Dedifferentiated amniotic fluid mesenchymal stem cell (primary cell): ENCODE data around the gene PPP2R2D.
A peak's percentile ranks its signal among the peaks of the same experiment; 100 is the strongest.
"Not testable (repeated sequence)": the region's sequence is repeated elsewhere in the genome, so short reads cannot be mapped to it uniquely, and the experiment has no call there.

Experiments
- DNase-seq: peaks from one replicate; pipeline ENCODE4 v3.0.0-alpha.2; 2016; ENCODE audit errors: extremely low spot score

Gene PPP2R2D

DNA sequence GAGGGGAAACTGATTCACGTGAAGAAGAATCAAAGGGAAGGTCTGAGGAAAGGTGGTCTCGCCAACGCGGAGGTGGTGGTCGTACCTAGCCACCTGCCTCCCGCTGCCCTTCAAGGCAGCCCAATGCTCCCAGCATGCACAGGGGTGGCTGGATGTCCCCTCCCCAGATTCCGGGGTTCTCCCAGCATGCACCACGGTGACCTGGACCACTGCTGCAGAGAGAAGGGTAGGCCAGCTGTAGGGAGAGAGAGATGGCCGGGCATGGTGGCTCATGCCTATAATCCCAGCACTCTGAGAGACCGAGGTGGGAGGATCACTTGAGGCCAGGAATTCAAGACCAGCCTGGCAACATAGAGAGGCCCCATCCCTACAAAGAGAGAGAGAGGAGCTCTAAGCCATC lies 32.4 kb upstream of the PPP2R2D start:
- no peak for DNase-seq

DNA sequence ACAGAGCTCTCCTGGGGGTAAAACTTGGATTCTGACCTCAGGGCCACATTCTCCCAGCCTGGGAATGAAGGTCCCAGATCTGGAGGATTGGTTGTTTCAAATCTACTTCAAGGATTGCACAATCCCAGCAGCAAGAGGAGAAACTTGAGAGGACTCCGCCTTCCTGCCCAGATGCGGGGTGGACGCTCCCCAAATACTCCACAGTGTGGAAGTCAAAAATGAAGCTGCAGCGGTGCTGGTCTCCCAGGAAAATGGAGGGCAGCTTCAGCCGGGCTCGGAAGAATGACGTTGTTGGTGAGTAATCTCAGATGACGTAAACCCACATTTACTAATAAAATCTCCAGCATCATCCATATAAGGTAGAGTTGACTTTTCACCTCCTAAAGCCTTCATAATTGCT lies 31.5 kb upstream of the PPP2R2D start:
- no peak for DNase-seq

DNA sequence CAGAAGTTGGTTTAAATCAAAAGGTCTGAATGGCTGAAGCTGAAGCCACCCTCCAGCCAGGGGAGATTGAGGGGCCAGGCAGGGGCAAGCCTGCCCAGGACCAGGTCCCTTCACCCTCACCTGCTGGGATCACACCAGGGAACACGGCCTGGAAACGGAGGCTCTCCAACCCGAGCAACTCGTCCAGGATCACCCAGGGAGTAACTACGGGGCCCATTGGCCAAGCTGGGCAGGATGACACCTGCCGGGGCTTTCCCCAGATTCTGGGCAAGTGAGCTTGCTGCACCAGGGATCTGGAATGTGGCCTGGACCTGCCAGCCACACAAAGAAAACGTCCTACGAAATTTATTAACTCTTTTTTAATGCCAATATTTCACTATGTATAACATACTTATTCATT lies 30.4 kb upstream of the PPP2R2D start:
- no peak for DNase-seq

DNA sequence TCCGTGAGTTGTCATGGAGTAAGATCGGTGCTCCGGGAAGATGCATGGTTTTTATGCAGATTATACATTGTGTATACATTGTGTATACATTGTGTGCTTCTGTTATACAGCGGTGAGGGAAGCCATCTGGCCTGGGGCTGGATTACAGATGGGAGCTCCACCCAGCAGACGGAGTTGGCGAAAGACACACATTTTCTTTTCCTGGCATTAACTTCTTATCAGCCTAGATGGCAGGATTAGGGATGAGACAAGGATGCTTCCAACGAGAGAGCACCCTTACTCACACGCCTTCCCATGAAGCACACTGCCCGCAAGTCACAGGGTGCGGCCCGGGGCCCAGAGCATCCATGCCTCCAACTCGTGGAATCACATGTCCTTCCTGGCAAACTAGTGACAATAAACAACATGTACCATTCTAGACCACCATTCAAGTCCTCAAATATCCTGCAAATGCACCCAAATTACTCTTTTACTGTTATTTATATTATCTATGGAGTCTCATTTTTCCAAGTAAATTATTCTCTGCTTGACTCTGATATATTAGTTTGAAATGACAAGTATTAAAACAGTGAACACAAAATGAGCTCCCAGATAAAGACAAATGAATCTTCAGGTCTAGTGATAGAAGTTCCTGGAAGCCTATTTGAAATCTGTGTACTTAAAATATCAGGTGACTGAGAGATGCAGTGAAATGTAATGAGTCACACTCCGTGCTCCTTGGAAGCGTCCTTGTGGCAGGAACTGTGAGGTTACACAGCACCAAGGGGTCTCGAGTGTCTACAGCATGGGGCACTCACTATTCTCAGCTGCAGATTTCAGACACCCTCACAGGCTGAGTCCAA lies 29.8 kb upstream of the PPP2R2D start:
- no peak for DNase-seq

DNA sequence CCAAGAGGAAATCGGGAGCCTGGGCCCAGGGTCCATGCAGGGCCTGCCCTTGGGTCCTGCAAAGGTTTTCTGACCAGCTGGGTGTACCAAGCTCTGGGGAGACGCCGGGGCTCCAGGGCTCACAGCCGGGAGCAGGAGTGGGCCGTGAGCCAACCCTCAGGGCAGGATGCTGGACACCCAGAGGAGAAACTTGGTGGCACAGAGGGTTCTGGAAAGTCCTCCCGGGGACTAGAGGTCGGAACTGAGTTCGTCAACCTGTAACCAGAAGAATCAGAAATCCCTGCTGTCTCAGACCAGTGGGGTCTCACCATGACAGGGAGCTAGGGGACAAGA lies 29.2 kb upstream of the PPP2R2D start:
- DNase-seq, result no peak

DNA sequence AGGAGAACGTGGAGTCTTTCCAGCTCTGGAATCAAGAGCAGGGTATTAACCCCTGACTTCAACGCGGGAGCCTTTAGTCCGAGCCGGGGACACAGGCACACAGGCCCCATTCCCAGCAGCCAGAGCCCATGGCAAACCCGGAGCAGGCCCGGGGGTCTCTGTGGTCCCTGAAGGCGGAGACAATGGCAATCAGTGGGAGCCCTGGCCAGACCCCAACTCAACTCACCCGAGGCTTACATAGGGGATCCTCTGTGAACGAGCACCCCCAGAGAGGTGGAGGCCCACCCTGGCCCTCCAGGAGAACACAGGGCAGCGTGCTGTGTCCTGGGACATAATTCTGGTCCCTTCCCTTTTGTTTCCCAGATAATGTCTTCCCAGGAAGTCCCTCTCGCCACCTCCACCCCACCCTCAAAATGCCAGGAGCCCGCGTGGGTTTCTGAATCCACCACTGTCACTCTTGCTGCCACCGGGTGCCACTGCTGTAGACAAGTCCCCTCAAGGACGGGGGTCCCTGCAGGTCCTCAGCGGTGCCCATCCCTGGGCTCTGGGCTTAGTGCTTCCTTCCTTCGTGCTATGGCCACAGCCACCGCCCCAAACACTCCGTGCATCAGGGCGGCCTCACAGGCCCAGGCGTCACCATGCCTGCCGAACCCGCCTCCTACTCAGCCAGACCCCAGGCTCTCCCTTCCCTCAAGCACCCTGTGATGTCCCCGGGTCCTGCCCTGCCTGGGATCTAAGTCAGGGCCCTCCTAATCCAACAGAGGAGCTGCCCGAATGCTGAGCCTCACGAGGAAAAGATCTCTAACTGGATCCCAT lies 28.6 kb upstream of the PPP2R2D start:
- DNase-seq, result no peak

DNA sequence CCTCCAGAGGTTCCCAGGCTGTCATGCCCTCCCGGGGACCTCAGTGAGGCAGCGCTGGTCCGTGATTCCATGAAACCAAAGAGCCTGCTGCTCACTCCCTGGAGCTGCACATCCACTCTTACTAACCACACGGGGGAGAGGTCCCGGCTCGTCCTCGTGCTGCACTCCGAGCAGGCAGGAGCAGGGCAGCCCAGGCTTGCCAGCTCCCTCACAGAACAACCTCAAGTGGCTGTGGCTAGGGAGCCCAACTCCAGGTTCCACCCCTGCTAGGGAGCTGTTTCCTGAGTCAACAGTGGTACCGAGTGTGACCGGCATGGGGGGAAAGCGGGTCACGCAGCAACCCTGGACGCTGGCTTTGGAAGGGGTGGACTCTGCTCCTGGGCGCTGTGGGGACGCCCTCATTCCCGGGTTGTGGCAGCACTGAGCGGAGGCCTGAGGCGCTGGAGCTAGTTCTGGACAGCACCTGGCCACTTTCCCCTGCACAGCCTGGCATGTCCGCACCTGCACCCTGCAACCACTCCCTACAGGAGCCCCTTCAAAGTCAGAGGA lies 27.9 kb upstream of the PPP2R2D start:
- DNase-seq, result no peak

DNA sequence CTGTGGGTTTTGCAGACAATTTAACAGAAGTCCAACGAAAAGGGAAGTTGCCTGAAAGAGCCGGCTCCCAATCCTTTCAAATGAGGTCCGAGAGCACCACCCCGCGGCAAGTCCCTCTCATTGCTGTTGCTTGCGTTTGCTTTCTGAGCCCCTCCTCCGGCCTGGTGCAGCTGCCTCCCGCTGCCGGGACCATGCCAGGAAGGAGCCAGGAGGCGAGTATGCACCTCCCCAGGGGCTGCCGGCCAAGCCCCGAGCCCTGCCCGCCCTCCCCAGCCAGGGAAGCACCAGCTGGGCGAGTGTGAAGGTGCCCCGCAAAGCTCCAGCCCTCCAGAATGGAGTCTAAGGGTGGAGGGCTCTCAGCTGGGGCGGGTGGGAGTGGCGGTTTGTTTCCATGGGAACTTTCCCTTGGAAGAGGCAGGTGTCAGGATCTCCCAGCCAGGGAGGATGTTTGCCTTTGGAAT lies 25.8 kb upstream of the PPP2R2D start:
- peak; percentile 75 for DNase-seq

DNA sequence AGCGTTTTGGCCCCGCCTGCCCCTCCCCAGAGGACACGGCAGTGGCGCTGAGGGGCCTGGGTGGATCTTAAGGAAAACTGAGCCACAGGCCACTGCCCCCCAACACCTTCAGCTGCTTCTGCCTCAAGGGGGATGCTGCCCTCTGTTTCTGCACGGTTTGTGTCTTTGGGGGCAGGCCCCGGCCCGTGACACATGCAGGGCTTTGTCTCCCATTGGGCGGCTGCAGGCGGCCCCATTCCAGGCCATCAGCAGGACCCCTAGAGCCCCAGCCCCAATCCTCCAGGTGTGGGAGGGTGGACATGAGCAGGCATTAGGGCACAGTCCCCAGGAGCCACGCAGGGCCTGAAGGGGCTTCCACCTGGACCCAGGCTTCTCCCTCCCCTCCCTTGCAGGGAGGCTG lies 25.3 kb upstream of the PPP2R2D start:
- DNase-seq, result no peak

DNA sequence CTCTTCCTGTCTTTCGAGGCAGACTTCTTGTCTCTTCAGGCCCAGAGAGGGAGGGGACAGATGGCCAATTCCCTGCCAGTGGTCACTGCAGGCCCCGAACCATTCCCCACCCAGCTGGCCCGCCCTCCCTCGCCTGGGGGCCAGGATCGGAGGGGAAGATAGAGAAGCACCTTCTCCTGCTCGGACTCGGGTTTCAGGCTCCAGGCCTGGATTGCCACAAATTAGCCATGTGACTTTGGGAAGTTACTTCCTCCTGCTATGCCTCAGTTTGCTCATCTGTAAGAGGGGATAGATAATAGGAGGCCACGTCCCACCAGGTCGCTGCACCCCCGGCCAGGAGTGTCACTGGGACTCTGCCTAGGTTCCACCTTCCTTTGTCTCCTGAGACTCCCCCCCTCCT lies 24.8 kb upstream of the PPP2R2D start:
- DNase-seq, result no peak

DNA sequence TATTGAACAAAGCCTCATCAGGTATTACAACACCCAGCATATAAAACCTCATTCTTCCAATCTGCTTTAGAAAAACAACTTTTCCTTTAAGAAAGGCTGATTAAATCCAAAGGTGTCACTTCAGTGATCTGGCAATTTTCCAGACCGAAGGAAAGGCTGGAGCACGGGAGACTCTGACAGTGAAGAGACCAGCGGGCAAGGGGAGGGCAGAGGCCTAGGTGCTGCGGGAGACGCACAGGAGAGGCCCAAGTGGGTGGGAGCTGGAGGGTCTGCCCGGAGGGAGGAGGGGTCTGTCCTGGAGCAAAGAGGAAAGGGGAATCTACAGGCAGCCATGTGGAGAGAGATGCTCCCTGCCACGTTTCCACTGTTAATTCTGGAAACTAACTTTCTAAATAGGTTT lies 24.3 kb upstream of the PPP2R2D start:
- DNase-seq, result no peak

DNA sequence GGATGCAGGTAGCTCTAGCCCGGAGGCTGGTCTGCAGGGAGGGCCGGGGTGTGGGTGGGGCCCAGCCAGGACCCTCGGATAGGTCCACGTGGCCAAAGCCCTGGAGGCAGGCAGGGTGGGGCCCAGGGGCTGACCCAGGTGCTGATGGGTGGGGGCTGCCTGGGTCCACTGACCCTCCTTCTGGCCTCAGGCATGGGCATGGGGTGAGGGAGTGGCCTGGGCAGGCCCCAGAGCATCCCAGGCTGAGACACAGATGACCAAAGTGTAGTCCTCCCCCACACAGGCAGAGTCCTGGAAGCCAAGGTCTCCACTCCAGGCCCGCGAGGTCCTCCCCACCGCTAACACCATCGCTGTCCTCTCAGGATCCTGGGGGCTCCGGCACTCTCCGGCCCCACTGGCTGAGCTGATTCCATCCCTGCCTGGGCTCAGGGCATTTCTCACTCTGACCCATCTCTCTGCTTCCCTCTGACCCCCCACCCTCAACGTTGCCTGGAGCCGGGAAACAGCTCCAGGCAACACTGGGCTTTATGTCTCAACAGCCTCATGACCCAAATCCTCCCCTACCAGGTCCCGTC lies 20.7 kb upstream of the PPP2R2D start:
- no peak for DNase-seq

DNA sequence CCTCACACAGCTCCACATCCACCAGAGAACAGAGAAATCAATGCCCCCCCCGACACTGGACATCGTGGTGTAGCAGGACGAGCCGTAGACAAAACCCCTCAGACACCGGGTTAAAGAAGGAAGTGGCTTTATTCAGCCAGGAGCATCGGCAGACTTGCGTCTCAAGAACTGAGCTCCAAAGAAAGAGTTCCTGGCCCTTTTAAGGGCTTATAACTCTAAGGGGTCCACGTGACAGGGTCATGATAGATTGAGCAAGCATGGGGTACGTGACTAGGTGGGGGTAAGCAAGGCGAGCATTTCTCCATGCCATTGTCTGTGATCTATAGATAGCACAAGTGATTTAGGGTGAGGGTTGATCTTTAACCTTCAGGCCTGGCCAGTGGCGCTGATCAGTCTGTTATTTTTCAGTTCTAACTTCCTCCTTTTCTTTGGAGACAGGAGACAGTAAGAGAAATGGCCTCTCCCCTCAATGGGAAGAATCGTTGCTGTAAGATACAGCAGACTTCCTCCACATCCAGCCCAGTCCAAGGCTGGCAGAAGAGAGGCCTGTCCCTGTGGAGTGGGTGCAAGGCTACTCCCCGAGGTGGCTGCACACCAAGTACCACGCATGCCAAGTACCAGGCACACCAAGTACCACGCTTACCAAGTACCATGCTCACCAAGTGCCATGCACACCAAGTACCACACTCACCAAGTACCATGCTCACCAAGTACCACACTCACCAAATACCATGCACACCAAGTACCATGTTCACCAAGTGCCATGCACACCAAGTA lies 19.5 kb upstream of the PPP2R2D start:
- DNase-seq, result no peak

DNA sequence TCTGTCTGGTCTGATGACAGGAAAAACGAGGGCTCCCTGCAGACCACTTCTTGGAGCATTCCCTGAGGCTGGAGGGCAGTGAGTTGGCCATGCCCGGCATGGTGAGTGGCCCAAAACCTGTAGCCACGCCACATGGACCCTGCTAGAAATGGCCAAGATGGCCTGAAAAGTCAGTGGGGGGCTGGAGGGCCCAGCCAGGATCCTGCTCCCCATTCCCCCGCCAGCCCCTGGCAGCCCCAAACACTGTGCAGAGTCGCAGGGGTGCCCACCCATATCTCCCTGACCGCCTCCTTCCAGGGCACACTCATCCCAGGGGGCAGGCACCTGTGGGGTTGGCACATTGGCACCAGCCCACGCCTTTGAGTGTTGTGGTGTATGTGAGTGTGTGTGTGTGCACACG lies 18.7 kb upstream of the PPP2R2D start:
- DNase-seq, result no peak

DNA sequence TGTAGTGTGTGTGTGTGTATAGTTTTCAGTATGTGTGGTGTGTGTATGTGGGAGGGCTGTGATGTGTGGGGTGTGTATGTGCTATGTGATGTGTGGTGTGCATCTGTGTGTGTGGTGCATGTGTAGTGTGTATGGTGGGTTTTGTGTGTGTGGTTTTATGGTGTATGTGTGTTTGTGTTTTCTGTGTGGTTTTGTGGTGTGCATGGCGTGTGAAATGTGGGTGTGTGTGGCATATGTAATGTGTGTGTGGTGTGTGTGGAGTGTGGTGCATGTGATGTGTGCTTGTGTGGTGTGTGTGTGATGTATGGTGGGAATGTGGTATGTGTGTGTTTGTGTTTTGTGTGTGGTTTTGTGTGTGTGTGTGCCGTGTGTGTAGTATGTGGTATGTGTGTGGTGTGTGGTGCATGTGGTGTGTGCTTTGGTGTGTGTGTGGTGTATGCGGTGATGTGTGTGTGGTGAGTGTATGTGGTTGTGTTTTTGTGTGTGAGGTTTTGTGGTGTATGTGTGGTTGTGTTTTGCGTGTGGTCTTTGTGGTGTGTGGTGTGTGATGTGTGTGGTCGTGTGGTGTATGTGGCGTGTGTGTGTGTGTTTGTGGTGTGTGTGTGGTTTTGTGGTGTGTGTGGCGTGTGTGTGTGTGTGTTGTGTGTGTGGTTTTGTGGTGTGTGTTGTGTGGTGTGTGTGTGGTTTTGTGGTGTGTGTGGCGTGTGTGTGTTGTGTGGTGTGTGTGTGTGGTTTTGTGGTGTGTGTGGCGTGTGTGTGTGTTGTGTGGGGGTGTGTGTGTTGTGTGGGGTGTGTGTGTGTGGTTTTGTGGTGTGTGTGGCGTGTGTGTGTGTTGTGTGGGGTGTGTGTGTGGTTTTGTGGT lies 18.0 kb upstream of the PPP2R2D start:
- no peak for DNase-seq

DNA sequence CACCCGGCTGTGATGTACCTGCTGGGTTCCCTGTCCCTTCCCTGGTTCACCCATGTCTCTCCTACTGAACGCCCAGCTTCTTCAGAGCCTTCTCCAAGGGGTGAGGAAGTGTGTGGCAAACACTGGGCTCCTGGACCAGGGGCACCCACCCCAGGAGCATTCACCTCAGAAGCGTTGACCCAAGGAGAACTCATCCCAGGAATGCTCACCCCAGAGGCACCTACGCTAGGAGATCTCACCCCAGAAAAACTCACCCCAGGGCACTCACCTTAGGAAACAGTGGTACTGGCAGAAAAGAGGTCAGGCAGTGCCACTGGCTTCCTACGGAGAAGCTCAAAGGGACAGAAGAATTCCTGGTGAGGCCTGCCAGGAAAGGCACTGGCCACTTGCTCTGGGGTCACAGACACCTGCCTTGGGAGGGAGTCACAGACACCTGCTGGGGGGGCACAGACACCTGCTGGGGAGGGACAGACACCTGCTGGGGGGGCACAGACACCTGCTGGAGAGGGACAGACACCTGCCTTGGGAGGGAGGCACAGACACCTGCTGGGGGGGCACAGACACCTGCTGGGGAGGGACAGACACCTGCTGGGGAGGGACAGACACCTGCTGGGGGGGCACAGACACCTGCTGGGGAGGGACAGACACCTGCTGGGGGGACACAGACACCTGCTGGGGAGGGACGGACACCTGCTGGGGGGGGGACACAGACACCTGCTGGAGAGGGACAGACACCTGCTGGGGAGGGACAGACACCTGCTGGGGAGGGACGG lies 17.0 kb upstream of the PPP2R2D start:
- DNase-seq, result not testable (repeated sequence)

DNA sequence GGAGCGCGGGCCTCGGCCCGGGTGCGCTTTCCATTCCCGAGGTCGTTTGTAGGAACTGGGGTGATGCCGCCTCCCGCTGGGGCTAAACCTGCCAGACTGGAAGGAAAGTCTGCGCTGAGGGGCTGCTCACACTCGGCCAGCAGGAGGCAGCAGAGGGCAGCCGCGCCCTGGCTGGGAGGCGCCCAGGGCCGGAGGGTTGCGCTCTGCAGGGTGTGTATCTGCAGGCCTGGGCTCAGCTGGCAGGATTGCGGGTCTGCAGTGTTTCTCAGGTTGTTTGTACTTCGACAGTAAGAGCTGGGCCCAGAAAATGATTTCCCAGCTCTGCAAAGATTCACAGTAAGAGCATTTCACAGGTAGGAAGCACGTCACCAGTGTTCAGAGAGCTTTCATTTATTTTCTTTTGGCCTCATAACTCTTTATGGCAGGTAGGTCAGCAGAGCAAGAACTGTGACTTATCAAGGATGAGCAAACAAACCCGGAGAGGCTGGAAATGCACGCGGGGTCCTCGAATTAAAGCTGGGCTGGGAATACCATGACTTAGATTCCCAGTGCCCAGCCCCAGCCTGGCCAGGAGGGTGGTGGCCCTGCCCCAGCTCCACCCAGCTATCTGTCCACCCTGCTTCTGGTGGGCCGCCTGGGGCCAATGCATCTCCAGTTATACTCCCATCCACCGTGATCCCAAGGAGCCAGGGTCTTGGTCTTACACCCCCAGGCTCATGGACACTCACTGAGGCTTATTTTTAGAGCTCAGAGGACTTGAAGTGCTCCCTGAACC lies 15.2 kb upstream of the PPP2R2D start:
- DNase-seq, result no peak

DNA sequence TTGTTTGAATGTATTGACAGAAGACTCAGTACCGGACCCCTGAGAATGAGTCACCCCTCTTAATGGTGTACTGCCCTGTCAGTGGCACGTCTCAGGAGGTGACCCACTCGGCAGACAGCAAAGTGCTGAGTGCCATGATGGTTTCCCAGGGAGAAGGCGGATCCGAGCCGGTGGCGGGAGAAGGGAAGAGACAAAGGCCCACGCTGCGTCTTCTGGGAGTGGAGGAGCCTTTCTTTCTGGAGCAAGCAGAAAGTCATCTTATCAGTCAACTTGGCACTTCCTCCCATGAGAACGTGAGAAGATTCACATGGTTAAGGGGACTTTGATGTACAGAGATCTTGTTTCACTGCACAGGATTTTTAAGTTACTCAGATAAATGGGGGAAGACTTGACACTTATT lies 14.6 kb upstream of the PPP2R2D start:
- DNase-seq, result no peak

DNA sequence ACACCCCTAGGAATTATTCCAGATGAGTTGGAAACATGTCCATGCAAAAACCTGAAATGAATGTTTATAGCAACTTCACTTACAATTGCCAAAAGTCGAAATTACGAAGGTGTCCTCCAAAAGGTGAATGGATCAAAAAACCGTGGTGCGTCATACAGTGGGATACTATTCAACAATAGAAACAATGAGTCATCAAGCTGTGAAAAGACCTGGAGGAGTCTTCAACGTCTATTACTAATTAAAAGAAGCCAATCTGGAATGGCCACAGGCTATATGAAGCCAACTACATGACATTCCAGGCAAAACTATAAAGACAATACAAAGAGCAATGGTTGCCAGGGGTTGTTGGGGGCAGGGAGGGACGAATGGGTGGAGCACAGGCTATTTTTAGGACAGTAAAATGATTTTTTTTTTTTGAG lies 12.6 kb upstream of the PPP2R2D start:
- DNase-seq, result no peak
